Neural cell (in vitro differentiated cells): ENCODE results near the gene GOLGA6L26. TPM values are rescaled to one million over a fixed set of nuclear protein-coding genes. Genes with fewer than 3 reads are reported as not detected.
"Not testable (repeated sequence)": the region's sequence is repeated elsewhere in the genome, so short reads cannot be mapped to it uniquely, and the experiment has no call there.

Source experiments
- H2AFZ ChIP-seq: fragments of 200-600, 300-800 bp; sonication (generic), shearing (Covaris generic); 2 replicates; pipeline ENCODE4 v1.6.0; 2014; ENCODE audit warnings: low read depth, mild to moderate bottlenecking, antibody characterized with exemption, low read length, moderate library complexity
- H3F3A ChIP-seq: fragments of 200-600 bp; shearing (Covaris generic); 2 replicates; pipeline ENCODE4 v1.6.1; 2016; ENCODE audit warnings: mild to moderate bottlenecking, moderate library complexity, mixed read lengths, antibody characterized with exemption, low read length; ENCODE audit not compliant: insufficient read depth, poor library complexity, severe bottlenecking
- H3K27ac ChIP-seq: fragments of 200-600, 300-800 bp; sonication (generic), shearing (Covaris generic); 2 replicates; pipeline ENCODE4 v1.5.1; 2014; ENCODE audit warnings: mild to moderate bottlenecking, low read length, moderate library complexity
- H3K27me3 ChIP-seq: fragments of 300-800, 200-600 bp; sonication (generic), shearing (Covaris generic); 2 replicates; pipeline ENCODE4 v1.6.0; 2014; ENCODE audit warnings: mild to moderate bottlenecking, low read depth, low read length, moderate library complexity; ENCODE audit not compliant: insufficient read depth
- H3K36me3 ChIP-seq: fragments of 300-800, 200-600 bp; sonication (generic), shearing (Covaris generic); 2 replicates; pipeline ENCODE4 v1.5.1; 2014; ENCODE audit warnings: mild to moderate bottlenecking, antibody characterized with exemption, low read length, moderate library complexity; ENCODE audit not compliant: insufficient read depth
- H3K4me2 ChIP-seq: fragments of 300-800, 200-600 bp; sonication (generic), shearing (Covaris generic); 2 replicates; pipeline ENCODE4 v1.6.0; 2014; ENCODE audit warnings: mild to moderate bottlenecking, low read length
- H3K4me3 ChIP-seq: fragments of 300-800, 200-600 bp; sonication (generic), shearing (Covaris generic); 2 replicates; pipeline ENCODE4 v1.5.1; 2014; ENCODE audit warnings: mild to moderate bottlenecking, low read length, moderate library complexity
- H3K79me2 ChIP-seq: fragments of 200-600 bp; shearing (Covaris generic); replicated peaks from 2 replicates; pipeline ENCODE4 v1.6.0; 2014; ENCODE audit warnings: mild to moderate bottlenecking, low read length, moderate library complexity; ENCODE audit not compliant: insufficient read depth
- H3K9ac ChIP-seq: fragments of 300-800, 200-600 bp; sonication (generic), shearing (Covaris generic); 2 replicates; pipeline ENCODE4 v1.6.1; 2016; ENCODE audit warnings: mild to moderate bottlenecking, low read length, mixed read lengths
- H3K9me2 ChIP-seq: fragments of 200-600 bp; shearing (Covaris generic); 2 replicates; pipeline ENCODE4 v1.6.1; 2016; ENCODE audit warnings: mild to moderate bottlenecking, low read length, mixed read lengths; ENCODE audit not compliant: insufficient read depth
- H3K9me3 ChIP-seq: fragments of 200-600, 300-800 bp; sonication (generic), shearing (Covaris generic); 2 replicates; pipeline ENCODE4 v1.6.1; 2016; ENCODE audit warnings: mild to moderate bottlenecking, mixed run types, low read length, moderate library complexity, mixed read lengths
- H4K20me1 ChIP-seq: fragments of 200-600 bp; shearing (Covaris generic); 2 replicates; pipeline ENCODE4 v1.6.1; 2016; ENCODE audit warnings: mild to moderate bottlenecking, mixed run types; ENCODE audit not compliant: insufficient read depth
- EZH2 ChIP-seq: fragments of 200-600, 300-800 bp; shearing (Covaris generic), sonication (generic); IDR thresholded peaks from 2 replicates; pipeline ENCODE4 v1.6.1; 2014; ENCODE audit warnings: antibody characterized with exemption, low read length, borderline replicate concordance, mild to moderate bottlenecking; ENCODE audit not compliant: insufficient read depth, poor library complexity, severe bottlenecking
- MXI1 ChIP-seq: fragments of 450-650 bp; conservative IDR thresholded peaks from 2 replicates; pipeline ENCODE4 v1.6.1; 2014; ENCODE audit warnings: antibody characterized with exemption, mild to moderate bottlenecking; ENCODE audit not compliant: poor library complexity, severe bottlenecking
- POLR2AphosphoS5 ChIP-seq: IDR thresholded peaks from 2 replicates; pipeline ENCODE4 v1.6.1; 2012
- RAD21 ChIP-seq: fragments of 450-650 bp; conservative IDR thresholded peaks from 2 replicates; pipeline ENCODE4 v1.6.1; 2014; ENCODE audit warnings: antibody characterized with exemption, mild to moderate bottlenecking, moderate library complexity
- SMC3 ChIP-seq: fragments of 450-650 bp; conservative IDR thresholded peaks from 2 replicates; pipeline ENCODE4 v1.6.1; 2014; ENCODE audit warnings: antibody characterized with exemption, mild to moderate bottlenecking, moderate library complexity; ENCODE audit not compliant: poor library complexity
- polyA plus RNA-seq: library from polyadenylated mRNA; depleted of rRNA; stranded (reverse); fragments of >200 nt; gene quantifications from 2 replicates; pipeline ENCODE4 v1.2.3, GENCODE V29; 2014
- TF ChIP-seq, protein P1 (sequence below): IDR thresholded peaks from 2 replicates; pipeline ENCODE4 v1.6.1; 2012; ENCODE audit warnings: borderline replicate concordance
- TF ChIP-seq, protein P2 (sequence below): fragments of 450-650 bp; IDR thresholded peaks from 2 replicates; pipeline ENCODE4 v1.5.1; 2014; ENCODE audit warnings: antibody characterized with exemption, mild to moderate bottlenecking, moderate library complexity; ENCODE audit not compliant: poor library complexity, severe bottlenecking

GOLGA6L26 gene
- polyA plus RNA-seq, 1 donor from 2014 or later: not detected

- no peak overlapping the region for H2AFZ ChIP-seq
- no peaks in the 10 kb centered on the region for H3K36me3 ChIP-seq
Measured at GRCh38 chr15:23372284-23372683, 38.3 kb upstream of the GOLGA6L26 start.

DNA sequence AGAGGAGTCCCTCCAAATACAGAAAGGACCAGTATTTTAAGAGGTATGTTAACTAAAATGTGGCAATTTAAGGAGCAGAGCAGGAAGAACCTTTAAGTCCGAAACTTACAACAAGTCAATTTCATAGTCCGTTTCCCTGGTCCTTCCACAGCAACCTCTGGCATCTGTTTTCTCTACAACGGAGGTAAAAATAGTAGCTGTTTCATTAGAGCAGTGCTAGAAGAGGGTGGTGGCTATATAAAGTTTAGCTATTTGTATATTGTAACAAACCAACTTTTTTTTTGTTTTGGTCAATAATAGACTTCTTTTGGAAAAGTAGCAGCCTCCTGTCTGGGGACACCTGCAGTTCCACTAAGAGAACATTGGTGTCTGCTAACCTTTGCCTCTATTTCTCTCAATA, 37.9 kb upstream of the GOLGA6L26 start:
- not testable (repeated sequence) for H3K4me2 ChIP-seq, H3K36me3 ChIP-seq, H4K20me1 ChIP-seq, H3K27ac ChIP-seq, H3K9ac ChIP-seq, H3K79me2 ChIP-seq, H3K9me2 ChIP-seq, H3K27me3 ChIP-seq, H3K4me3 ChIP-seq, H3F3A ChIP-seq, H3K9me3 ChIP-seq, H2AFZ ChIP-seq

More at GRCh38 chr15:23372284-23372683, 38.3 kb upstream of the GOLGA6L26 start:
- H4K20me1 ChIP-seq: no peaks in the 10 kb centered on the region
- H3K27ac ChIP-seq: no peak overlapping the region
- TF ChIP-seq EZH2 (no peak), MXI1 (no peak), SMC3 (no peak), RAD21 (no peak), POLR2AphosphoS5 (no peak)
- TF ChIP-seq, protein P1, sequence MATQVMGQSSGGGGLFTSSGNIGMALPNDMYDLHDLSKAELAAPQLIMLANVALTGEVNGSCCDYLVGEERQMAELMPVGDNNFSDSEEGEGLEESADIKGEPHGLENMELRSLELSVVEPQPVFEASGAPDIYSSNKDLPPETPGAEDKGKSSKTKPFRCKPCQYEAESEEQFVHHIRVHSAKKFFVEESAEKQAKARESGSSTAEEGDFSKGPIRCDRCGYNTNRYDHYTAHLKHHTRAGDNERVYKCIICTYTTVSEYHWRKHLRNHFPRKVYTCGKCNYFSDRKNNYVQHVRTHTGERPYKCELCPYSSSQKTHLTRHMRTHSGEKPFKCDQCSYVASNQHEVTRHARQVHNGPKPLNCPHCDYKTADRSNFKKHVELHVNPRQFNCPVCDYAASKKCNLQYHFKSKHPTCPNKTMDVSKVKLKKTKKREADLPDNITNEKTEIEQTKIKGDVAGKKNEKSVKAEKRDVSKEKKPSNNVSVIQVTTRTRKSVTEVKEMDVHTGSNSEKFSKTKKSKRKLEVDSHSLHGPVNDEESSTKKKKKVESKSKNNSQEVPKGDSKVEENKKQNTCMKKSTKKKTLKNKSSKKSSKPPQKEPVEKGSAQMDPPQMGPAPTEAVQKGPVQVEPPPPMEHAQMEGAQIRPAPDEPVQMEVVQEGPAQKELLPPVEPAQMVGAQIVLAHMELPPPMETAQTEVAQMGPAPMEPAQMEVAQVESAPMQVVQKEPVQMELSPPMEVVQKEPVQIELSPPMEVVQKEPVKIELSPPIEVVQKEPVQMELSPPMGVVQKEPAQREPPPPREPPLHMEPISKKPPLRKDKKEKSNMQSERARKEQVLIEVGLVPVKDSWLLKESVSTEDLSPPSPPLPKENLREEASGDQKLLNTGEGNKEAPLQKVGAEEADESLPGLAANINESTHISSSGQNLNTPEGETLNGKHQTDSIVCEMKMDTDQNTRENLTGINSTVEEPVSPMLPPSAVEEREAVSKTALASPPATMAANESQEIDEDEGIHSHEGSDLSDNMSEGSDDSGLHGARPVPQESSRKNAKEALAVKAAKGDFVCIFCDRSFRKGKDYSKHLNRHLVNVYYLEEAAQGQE: no peak
- TF ChIP-seq, protein P2, sequence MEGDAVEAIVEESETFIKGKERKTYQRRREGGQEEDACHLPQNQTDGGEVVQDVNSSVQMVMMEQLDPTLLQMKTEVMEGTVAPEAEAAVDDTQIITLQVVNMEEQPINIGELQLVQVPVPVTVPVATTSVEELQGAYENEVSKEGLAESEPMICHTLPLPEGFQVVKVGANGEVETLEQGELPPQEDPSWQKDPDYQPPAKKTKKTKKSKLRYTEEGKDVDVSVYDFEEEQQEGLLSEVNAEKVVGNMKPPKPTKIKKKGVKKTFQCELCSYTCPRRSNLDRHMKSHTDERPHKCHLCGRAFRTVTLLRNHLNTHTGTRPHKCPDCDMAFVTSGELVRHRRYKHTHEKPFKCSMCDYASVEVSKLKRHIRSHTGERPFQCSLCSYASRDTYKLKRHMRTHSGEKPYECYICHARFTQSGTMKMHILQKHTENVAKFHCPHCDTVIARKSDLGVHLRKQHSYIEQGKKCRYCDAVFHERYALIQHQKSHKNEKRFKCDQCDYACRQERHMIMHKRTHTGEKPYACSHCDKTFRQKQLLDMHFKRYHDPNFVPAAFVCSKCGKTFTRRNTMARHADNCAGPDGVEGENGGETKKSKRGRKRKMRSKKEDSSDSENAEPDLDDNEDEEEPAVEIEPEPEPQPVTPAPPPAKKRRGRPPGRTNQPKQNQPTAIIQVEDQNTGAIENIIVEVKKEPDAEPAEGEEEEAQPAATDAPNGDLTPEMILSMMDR: no peak
- H3K27me3 ChIP-seq: no peaks in the 10 kb centered on the region
- no peaks in the 10 kb centered on the region for H3F3A ChIP-seq
- no peak overlapping the region for H3K4me2 ChIP-seq
- no peaks in the 10 kb centered on the region for H3K9me2 ChIP-seq
- H3K9me3 ChIP-seq: no peaks in the 10 kb centered on the region
- H3K79me2 ChIP-seq: no peaks in the 10 kb centered on the region
- H3K4me3 ChIP-seq: no peak overlapping the region
- no peak overlapping the region for H3K9ac ChIP-seq

DNA sequence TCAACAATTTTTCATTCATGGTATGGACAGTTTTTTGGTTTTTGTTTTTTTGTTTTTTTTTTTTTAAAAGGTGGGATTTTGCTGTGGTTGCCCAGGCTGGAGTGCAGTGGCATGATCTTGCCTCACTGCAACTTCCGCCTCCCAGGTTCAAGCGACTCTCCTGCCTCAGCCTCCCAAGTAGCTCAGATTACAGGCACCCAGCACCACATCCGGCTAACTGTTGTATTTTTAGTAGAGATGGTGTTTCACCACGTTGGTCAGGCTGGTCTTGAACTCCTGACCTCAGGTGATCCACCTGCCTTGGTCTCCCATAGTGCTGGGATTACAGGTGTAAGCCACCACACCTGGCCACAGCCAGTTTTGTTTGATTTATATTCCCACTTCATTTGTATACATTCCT, 37.1 kb upstream of the GOLGA6L26 start:
- H3K79me2 ChIP-seq, H3F3A ChIP-seq: not testable (repeated sequence)

More for the DNA sequence above, 37.1 kb upstream of the GOLGA6L26 start:
- not testable (repeated sequence) for H3K9me2 ChIP-seq, H3K27ac ChIP-seq, H2AFZ ChIP-seq, H3K4me2 ChIP-seq, H3K9ac ChIP-seq, H4K20me1 ChIP-seq, H3K36me3 ChIP-seq, H3K9me3 ChIP-seq, H3K27me3 ChIP-seq, H3K4me3 ChIP-seq
